T-helper 2 cell treated with Interferon-gamma antibody and Interleukin-4, amounts not matched to agents 5 μg/mL and 100 μg/mL, for 36 hours (primary cell): ENCODE results near the gene CASZ1.

Experiments used
- DNase-seq: peaks from one replicate; pipeline ENCODE4 v3.0.0; 2021; ENCODE audit warnings: low spot score
- H3K27ac Mint-ChIP-seq: one replicate; pipeline ENCODE4 v1.8.0; 2021; ENCODE audit warnings: mild to moderate bottlenecking, mixed read lengths
- H3K27me3 Mint-ChIP-seq: one replicate; pipeline ENCODE4 v1.8.0; 2021; ENCODE audit warnings: low read depth, mixed read lengths
- H3K36me3 Mint-ChIP-seq: one replicate; pipeline ENCODE4 v1.8.0; 2021; ENCODE audit warnings: low read depth, mixed read lengths
- H3K4me1 Mint-ChIP-seq: one replicate; pipeline ENCODE4 v1.8.0; 2021; ENCODE audit warnings: low read depth, mixed read lengths
- H3K4me3 Mint-ChIP-seq: one replicate; pipeline ENCODE4 v1.8.0; 2022; ENCODE audit warnings: mild to moderate bottlenecking, moderate library complexity, mixed read lengths
- H3K9me3 Mint-ChIP-seq: one replicate; pipeline ENCODE4 v1.8.0; 2021; ENCODE audit warnings: mixed read lengths

The CASZ1 gene

GRCh38 chr1:10634075-10634427, 162.4 kb downstream of the CASZ1 start:
- H3K27ac Mint-ChIP-seq, result no peak overlapping the region
- peaks cover 6% of the 10 kb centered on the region for H3K27me3 Mint-ChIP-seq
- H3K9me3 Mint-ChIP-seq, result no peaks in the 10 kb centered on the region

GRCh38 chr1:10633416-10633815, 163.0 kb downstream of the CASZ1 start:
- H3K36me3 Mint-ChIP-seq, result peaks cover 3% of the 10 kb centered on the region
- DNase-seq, result no peak
- H3K4me1 Mint-ChIP-seq, result no peaks in the 10 kb centered on the region
- no peak overlapping the region for H3K4me3 Mint-ChIP-seq
- H3K27me3 Mint-ChIP-seq, result peaks cover 6% of the 10 kb centered on the region
- no peak overlapping the region for H3K27ac Mint-ChIP-seq
- no peaks in the 10 kb centered on the region for H3K9me3 Mint-ChIP-seq

More at GRCh38 chr1:10634075-10634427, 162.4 kb downstream of the CASZ1 start:
- no peak for DNase-seq
- H3K4me1 Mint-ChIP-seq, result no peaks in the 10 kb centered on the region
- peaks cover 3% of the 10 kb centered on the region for H3K36me3 Mint-ChIP-seq
- H3K4me3 Mint-ChIP-seq, result no peak overlapping the region

GRCh38 chr1:10632691-10633090, 163.8 kb downstream of the CASZ1 start:
- no peaks in the 10 kb centered on the region for H3K9me3 Mint-ChIP-seq

GRCh38 chr1:10631811-10632593, 164.4 kb downstream of the CASZ1 start:
- Mint-ChIP-seq H3K4me1 (no peaks in the 10 kb centered on the region), H3K27ac (no peak overlapping the region), H3K4me3 (no peak overlapping the region)

More at GRCh38 chr1:10632691-10633090, 163.8 kb downstream of the CASZ1 start:
- peaks cover 3% of the 10 kb centered on the region for H3K36me3 Mint-ChIP-seq
- no peak overlapping the region for H3K4me3 Mint-ChIP-seq
- no peak for DNase-seq
- H3K4me1 Mint-ChIP-seq, result no peaks in the 10 kb centered on the region
- H3K27me3 Mint-ChIP-seq, result peaks cover 3% of the 10 kb centered on the region
- H3K27ac Mint-ChIP-seq, result no peak overlapping the region

GRCh38 chr1:10631121-10631810, 165.2 kb downstream of the CASZ1 start:
- H3K4me1 Mint-ChIP-seq, result no peaks in the 10 kb centered on the region
- no peaks in the 10 kb centered on the region for H3K27me3 Mint-ChIP-seq
- H3K27ac Mint-ChIP-seq, result no peak overlapping the region
- DNase-seq, result no peak
- no peaks in the 10 kb centered on the region for H3K9me3 Mint-ChIP-seq
- H3K4me3 Mint-ChIP-seq, result no peak overlapping the region
- no peaks in the 10 kb centered on the region for H3K36me3 Mint-ChIP-seq

More at GRCh38 chr1:10631811-10632593, 164.4 kb downstream of the CASZ1 start:
- H3K36me3 Mint-ChIP-seq, result peaks cover under 1% of the 10 kb centered on the region
- H3K27me3 Mint-ChIP-seq, result peaks cover under 1% of the 10 kb centered on the region
- no peak for DNase-seq
- no peaks in the 10 kb centered on the region for H3K9me3 Mint-ChIP-seq

- H3K4me1 Mint-ChIP-seq, result no peaks in the 10 kb centered on the region
- H3K27ac Mint-ChIP-seq, result no peak overlapping the region
- no peaks in the 10 kb centered on the region for H3K9me3 Mint-ChIP-seq
- DNase-seq, result no peak
- no peaks in the 10 kb centered on the region for H3K36me3 Mint-ChIP-seq
- H3K4me3 Mint-ChIP-seq, result no peak overlapping the region
- no peaks in the 10 kb centered on the region for H3K27me3 Mint-ChIP-seq
Observed at GRCh38 chr1:10630661-10631120, 165.8 kb downstream of the CASZ1 start.

GRCh38 chr1:10629816-10630571, 166.5 kb downstream of the CASZ1 start:
- Mint-ChIP-seq H3K9me3 (no peaks in the 10 kb centered on the region), H3K4me1 (no peaks in the 10 kb centered on the region), H3K27ac (no peak overlapping the region), H3K36me3 (no peaks in the 10 kb centered on the region), H3K27me3 (no peaks in the 10 kb centered on the region), H3K4me3 (no peak overlapping the region)
- no peak for DNase-seq

GRCh38 chr1:10629091-10629815, 167.2 kb downstream of the CASZ1 start:
- no peaks in the 10 kb centered on the region for H3K4me1 Mint-ChIP-seq
- H3K27ac Mint-ChIP-seq, result no peak overlapping the region
- no peak for DNase-seq
- no peak overlapping the region for H3K4me3 Mint-ChIP-seq
- H3K9me3 Mint-ChIP-seq, result no peaks in the 10 kb centered on the region
- H3K27me3 Mint-ChIP-seq, result no peaks in the 10 kb centered on the region
- H3K36me3 Mint-ChIP-seq, result no peaks in the 10 kb centered on the region

GRCh38 chr1:10628685-10629084, 167.8 kb downstream of the CASZ1 start:
- no peak for DNase-seq
- Mint-ChIP-seq H3K9me3 (no peaks in the 10 kb centered on the region), H3K4me1 (no peaks in the 10 kb centered on the region), H3K4me3 (no peak overlapping the region), H3K27ac (no peak overlapping the region), H3K36me3 (no peaks in the 10 kb centered on the region), H3K27me3 (no peaks in the 10 kb centered on the region)

- H3K27ac Mint-ChIP-seq, result no peak overlapping the region
- H3K4me3 Mint-ChIP-seq, result no peak overlapping the region
- H3K9me3 Mint-ChIP-seq, result no peaks in the 10 kb centered on the region
- H3K36me3 Mint-ChIP-seq, result no peaks in the 10 kb centered on the region
- no peak for DNase-seq
- H3K4me1 Mint-ChIP-seq, result no peaks in the 10 kb centered on the region
- H3K27me3 Mint-ChIP-seq, result no peaks in the 10 kb centered on the region
Observed at GRCh38 chr1:10626791-10627410, 169.5 kb downstream of the CASZ1 start.

- DNase-seq, result no peak
Observed at GRCh38 chr1:10626131-10626731, 170.2 kb downstream of the CASZ1 start.

GRCh38 chr1:10625554-10625953, 170.9 kb downstream of the CASZ1 start:
- H3K36me3 Mint-ChIP-seq, result no peaks in the 10 kb centered on the region
- H3K9me3 Mint-ChIP-seq, result no peaks in the 10 kb centered on the region

More at GRCh38 chr1:10626131-10626731, 170.2 kb downstream of the CASZ1 start:
- no peaks in the 10 kb centered on the region for H3K4me1 Mint-ChIP-seq
- no peak overlapping the region for H3K27ac Mint-ChIP-seq
- H3K27me3 Mint-ChIP-seq, result no peaks in the 10 kb centered on the region
- no peak overlapping the region for H3K4me3 Mint-ChIP-seq
- no peaks in the 10 kb centered on the region for H3K9me3 Mint-ChIP-seq
- H3K36me3 Mint-ChIP-seq, result no peaks in the 10 kb centered on the region

GRCh38 chr1:10625076-10625475, 171.4 kb downstream of the CASZ1 start:
- H3K27me3 Mint-ChIP-seq, result no peaks in the 10 kb centered on the region
- H3K36me3 Mint-ChIP-seq, result no peaks in the 10 kb centered on the region
- no peaks in the 10 kb centered on the region for H3K4me1 Mint-ChIP-seq
- H3K4me3 Mint-ChIP-seq, result no peak overlapping the region
- no peak for DNase-seq
- H3K27ac Mint-ChIP-seq, result no peak overlapping the region
- H3K9me3 Mint-ChIP-seq, result no peaks in the 10 kb centered on the region

More at GRCh38 chr1:10625554-10625953, 170.9 kb downstream of the CASZ1 start:
- Mint-ChIP-seq H3K27ac (no peak overlapping the region), H3K4me3 (no peak overlapping the region), H3K27me3 (no peaks in the 10 kb centered on the region), H3K4me1 (no peaks in the 10 kb centered on the region)
- no peak for DNase-seq
